ENCODE data around the gene IRAK2. TPM values are rescaled to one million over a fixed set of nuclear protein-coding genes. Genes with fewer than 3 reads are reported as not detected.
A peak's percentile ranks its signal among the peaks of the same experiment; 100 is the strongest.

Gene IRAK2
- total RNA-seq, 2 donors from 2014 or later = 4.3 to 5.4 TPM

DNA sequence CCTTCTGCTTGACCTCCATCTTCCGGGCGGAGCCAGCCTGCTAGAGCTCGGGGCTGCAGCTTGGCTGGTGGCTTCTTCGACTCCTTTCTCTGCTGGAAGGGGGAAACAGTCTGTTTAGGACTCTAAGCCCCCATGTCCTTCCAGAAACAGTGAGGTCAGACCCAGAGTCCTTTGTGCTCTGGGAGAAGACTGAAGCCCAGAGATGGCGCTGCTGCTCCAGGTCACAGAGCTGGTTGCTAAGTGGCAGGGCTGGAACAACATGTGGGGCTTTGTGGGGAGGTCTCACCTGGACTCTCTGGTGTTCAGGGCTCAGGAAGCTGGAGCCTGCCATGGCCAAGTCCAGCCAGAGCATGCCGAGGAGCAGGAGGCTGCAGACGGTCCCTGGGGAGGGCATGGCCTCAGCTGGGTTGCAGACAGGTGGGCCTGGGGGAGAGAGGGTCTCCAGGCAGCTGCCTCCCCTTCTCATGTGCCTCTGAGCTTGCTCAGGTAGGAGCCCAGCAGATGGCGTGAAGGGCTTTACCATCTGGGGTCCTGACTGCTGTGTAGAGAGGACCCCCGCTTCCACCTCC is 125.2 kb downstream of the IRAK2 start:
- ATAC-seq = no peak
- no peak for DNase-seq (ENCODE audit: low spot score in 2 of 2)
- Mint-ChIP-seq H3K36me3 (peaks cover 0 to 12% of the 10 kb centered on the region in 2 donors), H3K9me3 (no peaks in the 10 kb centered on the region), H3K27ac (peak overlapping the region in 1 of 2 donors; percentile 80)

DNA sequence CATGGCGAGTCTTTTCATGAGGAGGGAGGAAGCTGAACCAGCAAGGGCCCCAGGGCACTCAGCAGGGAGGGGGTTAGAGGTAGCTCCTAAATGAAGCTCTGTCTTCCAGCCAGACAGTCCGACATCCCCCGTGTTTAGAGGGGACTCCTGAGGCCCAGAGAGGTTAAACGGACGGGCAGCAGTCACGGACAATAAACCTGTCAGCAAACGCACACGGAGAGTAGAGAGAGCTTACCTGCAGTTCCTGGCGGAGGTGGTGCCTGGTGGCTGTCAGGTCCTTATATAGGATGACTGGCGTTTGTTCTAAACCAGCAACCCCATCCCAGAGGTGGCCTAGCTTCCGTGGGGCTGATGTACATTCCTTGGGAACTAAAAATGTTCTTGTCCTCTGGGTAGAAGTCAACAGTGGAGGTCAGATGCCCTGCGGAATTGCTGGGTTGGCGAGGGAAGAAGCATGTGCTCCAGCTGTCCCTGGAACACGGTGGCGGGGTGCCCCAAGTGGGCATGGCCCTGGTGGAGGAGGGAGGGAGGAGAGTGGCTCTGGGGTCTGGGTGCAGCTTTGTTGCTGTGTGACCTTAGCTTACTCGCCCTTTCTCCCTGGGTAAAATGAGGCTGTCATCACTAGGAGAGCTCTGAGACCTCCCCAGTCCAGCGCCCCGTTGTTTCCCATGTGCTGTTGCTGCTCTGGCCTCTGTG is 125.9 kb downstream of the IRAK2 start:
- ATAC-seq (no peak), DNase-seq (ENCODE audit: low spot score in 2 of 2) (no peak)
- H3K9me3 Mint-ChIP-seq = no peaks in the 10 kb centered on the region
- peak overlapping the region in 1 of 2 donors; percentile 68 for H3K27ac Mint-ChIP-seq
- H3K36me3 Mint-ChIP-seq = peaks cover 0 to 12% of the 10 kb centered on the region in 2 donors

DNA sequence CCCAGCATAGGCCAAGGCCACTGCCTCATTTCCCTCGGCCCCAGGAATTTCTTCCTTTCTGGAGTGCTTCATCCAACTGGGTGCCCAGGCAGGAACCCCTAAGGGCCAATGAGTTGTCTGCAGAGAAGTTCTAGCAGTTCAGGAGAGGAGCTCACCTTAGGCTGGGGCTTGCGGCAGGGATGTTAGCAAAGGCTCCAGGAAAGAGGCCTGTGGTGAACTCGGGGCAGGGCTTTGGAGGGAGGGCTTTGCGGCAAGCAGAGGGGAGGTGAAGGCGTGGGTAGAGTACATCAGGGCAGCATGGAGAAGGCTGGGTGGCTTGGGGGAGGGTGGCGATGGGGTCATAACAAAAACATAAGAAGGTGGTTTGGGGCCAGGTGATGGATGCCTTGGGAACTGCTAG is 126.9 kb downstream of the IRAK2 start:
- H3K27ac Mint-ChIP-seq = peak overlapping the region; percentile 70 to 77
- no peaks in the 10 kb centered on the region for H3K9me3 Mint-ChIP-seq
- DNase-seq (ENCODE audit: low spot score in 2 of 2) (no peak), ATAC-seq (no peak)
- H3K36me3 Mint-ChIP-seq = peaks cover under 1 to 15% of the 10 kb centered on the region in 2 donors

DNA sequence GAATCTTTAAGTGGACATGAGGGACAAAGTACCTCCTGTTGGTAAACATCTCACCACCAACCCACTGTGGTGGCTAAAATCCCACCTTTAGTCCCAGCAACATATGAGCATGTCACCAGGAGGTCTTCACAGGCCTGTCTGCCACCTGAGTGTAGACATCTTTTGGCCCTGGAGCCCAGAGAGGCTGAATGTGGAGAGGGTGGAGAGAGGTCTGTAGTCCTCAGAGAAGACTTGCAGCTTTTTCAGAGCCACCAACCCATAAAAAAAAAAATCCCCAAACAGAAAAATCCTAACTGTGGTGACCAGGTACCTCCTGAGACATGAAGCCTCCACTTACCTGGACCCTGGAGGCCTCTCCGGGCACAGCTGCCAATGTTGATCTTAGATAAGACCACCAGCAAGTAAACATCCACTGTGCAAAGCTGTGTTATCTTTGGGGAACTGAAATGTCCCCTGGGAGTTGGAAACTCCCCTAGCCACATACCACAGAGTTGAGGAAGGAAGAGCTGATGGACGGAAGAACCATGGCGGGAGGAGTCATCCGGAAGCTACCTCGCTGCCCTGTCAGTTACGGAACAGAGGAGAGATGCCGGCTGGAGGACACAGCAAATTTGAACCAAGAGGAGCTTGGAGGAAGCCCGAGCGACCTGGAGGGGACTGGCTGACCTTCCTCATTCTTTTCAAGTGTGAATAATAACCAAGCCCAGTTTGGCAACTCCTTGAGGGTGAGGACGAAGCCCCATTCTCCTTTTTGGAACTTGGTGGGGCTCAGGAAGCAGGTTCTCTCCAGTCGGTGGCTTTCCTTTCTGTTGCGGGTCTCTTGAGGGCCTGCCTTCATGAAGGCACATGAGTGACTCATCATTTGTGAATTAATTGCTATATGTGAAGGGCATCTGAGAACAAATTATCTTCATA is 128.0 kb downstream of the IRAK2 start, which contains the start of gene GHRL:
GHRL (minus strand) TSS at position 443 of the 915 bp plus-strand sequence. CDS start 2,767 bp downstream, outside the sequence.
- ATAC-seq = peak in 1 of 2 donors; percentile 56
- H3K36me3 Mint-ChIP-seq = peaks cover 7 to 14% of the 10 kb centered on the region in 2 donors
- peak within 1 kb of the TSS; percentile 77 to 89 for H3K27ac Mint-ChIP-seq
- no peak for DNase-seq (ENCODE audit: low spot score in 2 of 2)
- no peaks in the 10 kb centered on the region for H3K9me3 Mint-ChIP-seq

Other genes starting within 250 kb of the IRAK2 start
- 1 to 10 TPM in 1 of 2 donors, under 1 TPM in 1; 0.18 to 1.5 TPM for gene IL17RC, start 247.8 kb upstream of the IRAK2 start, total RNA-seq
- gene CRELD1, start 231.1 kb upstream of the IRAK2 start, total RNA-seq = 10 to 100 TPM; 23.8 to 25.0 TPM
- gene PRRT3, start 212.5 kb upstream of the IRAK2 start, total RNA-seq = 1 to 10 TPM; 1.6 to 6.7 TPM
- 10 to 100 TPM; 33.6 to 42.1 TPM for gene EMC3, start 178.1 kb upstream of the IRAK2 start, total RNA-seq
- 100 to 1,000 TPM in 1 of 2 donors, 10 to 100 TPM in 1; 69.7 to 101 TPM for gene FANCD2, start 138.5 kb upstream of the IRAK2 start, total RNA-seq
- gene FANCD2OS, start 56.7 kb upstream of the IRAK2 start, total RNA-seq = not detected
- gene BRK1, start 49.2 kb upstream of the IRAK2 start, total RNA-seq = 10 to 100 TPM; 59.4 to 99.2 TPM
- gene VHL, start 23.1 kb upstream of the IRAK2 start, total RNA-seq = 10 to 100 TPM; 53.3 to 58.7 TPM
- 10 to 100 TPM; 40.8 to 56.3 TPM for gene TATDN2, start 83.5 kb downstream of the IRAK2 start, total RNA-seq
- gene GHRL, start 128.0 kb downstream of the IRAK2 start, total RNA-seq = not detected
- 100 to 1,000 TPM in 1 of 2 donors, 10 to 100 TPM in 1; 91.9 to 113 TPM for gene SEC13, start 156.2 kb downstream of the IRAK2 start, total RNA-seq

Data from activated naive CD4-positive, alpha-beta T cell treated with anti-CD3 and anti-CD28 coated beads, Interleukin-2, amount 50 U/mL, for 72 hours (primary cell).